SIG-M5 treated with dmso at 0.1 percent for 504 hours (cell line): ENCODE data around the gene OR52I1.

ENCODE experiments used
- DNase-seq: peaks from one replicate; lab custom pipeline; 2025; ENCODE audit not compliant: unreplicated experiment; lab: John Stamatoyannopoulos, UW

Gene OR52I1

GRCh38 chr11:4611986-4612385, 18.1 kb downstream of the OR52I1 start:
- DNase-seq: no peak

GRCh38 chr11:4615856-4616444, 22.1 kb downstream of the OR52I1 start:
- DNase-seq: no peak

GRCh38 chr11:4619514-4619913, 25.7 kb downstream of the OR52I1 start:
- DNase-seq: no peak

GRCh38 chr11:4626207-4627099, 32.6 kb downstream of the OR52I1 start:
- peak; percentile 9 for DNase-seq

- DNase-seq: no peak
Observed at GRCh38 chr11:4636136-4636535, 42.3 kb downstream of the OR52I1 start.

- peak; percentile 24 for DNase-seq
Observed at GRCh38 chr11:4636962-4637661, 43.3 kb downstream of the OR52I1 start, which contains the start of gene OR51D1. TSS of gene OR51D1 (plus strand) at chr11:4637477. CDS start at chr11:4639791, 2,314 bp downstream.

- no peak for DNase-seq
Observed at GRCh38 chr11:4637662-4638047, 43.8 kb downstream of the OR52I1 start.

- no peak for DNase-seq
Observed at GRCh38 chr11:4639931-4640330, 46.1 kb downstream of the OR52I1 start.

- no peak for DNase-seq
Observed at GRCh38 chr11:4641501-4641900, 47.7 kb downstream of the OR52I1 start.

GRCh38 chr11:4642043-4642442, 48.2 kb downstream of the OR52I1 start:
- no peak for DNase-seq

- DNase-seq: no peak
Observed at GRCh38 chr11:4643076-4643475, 49.2 kb downstream of the OR52I1 start.

GRCh38 chr11:4643682-4644081, 49.8 kb downstream of the OR52I1 start, which contains the start of gene OR51E1:
TSS of gene OR51E1 (plus strand) at chr11:4643982. CDS start at chr11:4652527, 8,545 bp downstream.
- DNase-seq: no peak

GRCh38 chr11:4644233-4644632, 50.4 kb downstream of the OR52I1 start:
- no peak for DNase-seq
